MM.1S (cell line): ENCODE measurements around the gene ARF6.

Source experiments
- CTCF ChIP-seq: fragments of 300-600 bp; sonication (generic); IDR thresholded peaks from 2 replicates; pipeline ENCODE4 v1.5.1; 2016; ENCODE audit warnings: antibody characterized with exemption, low read length, mixed read lengths
- EZH2 ChIP-seq: fragments of 300-600 bp; sonication (generic); optimal IDR thresholded peaks from 2 replicates; pipeline ENCODE3; 2017; ENCODE audit warnings: low read depth, mild to moderate bottlenecking, antibody characterized with exemption, low read length, mixed read lengths

- TF ChIP-seq CTCF, result no peak
- TF ChIP-seq EZH2, result no peak
Measured at GRCh38 chr14:49939884-49940510, 47.1 kb downstream of the ARF6 start.
